ENCODE data around the gene GIT1. TPM values are rescaled to one million over a fixed set of nuclear protein-coding genes. Genes with fewer than 3 reads are reported as not detected.
A peak's percentile ranks its signal among the peaks of the same experiment; 100 is the strongest.

The GIT1 gene
- total RNA-seq, 1 donor from 2014 or later = 27.7 TPM

- DNase-seq (ENCODE audit: low read depth in 2 of 2) = no peak
Observed at GRCh38 chr17:29594519-29595090, 5.2 kb upstream of the GIT1 start.

DNA sequence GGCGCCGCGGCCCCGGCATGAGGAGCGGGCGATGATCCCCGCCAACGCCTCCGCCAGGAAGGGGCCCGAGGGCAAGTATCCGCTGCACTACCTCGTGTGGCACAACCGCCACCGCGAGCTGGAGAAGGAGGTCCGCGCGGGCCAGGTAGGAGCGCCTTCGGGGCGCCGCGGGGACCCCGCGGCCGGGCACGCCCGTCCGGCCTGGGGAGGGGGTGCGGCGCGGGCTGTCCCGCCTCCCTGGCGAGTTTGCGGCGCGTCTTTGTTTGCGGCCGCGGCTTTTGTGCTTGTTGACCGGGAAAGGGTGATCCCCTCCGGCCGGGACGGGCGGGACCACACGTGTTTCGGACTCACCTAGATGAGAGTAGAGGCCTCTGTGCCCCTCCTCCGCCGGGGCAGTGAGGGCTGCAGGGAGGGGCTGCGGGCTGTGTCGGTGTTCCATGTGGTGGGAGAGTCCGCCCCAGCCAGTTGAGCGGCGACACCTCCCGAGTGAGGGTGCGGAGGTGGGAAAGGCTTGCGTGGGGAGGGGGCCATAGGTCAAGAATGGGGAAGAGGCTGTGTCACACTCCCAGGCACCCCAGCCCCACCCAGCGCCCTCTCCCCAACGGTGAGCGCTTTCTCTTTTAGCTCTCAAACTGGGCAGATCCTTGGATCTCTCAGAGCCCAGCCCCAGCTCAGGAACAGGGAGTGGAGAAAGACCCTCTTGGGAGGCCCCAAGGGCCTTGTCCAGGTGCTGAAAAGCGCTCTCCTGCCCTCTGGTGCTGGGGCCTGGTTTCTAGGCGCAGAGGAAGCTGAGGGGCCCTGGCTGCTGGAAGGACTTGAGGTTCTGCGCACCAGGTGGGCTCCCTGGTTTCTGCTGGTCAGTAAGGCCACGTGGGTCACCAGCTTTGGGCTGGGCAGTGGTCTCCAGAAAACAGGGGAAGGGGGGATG is 4.4 kb upstream of the GIT1 start:
- peak in 1 of 2 donors; percentile 40 for DNase-seq (ENCODE audit: low read depth in 2 of 2)

DNA sequence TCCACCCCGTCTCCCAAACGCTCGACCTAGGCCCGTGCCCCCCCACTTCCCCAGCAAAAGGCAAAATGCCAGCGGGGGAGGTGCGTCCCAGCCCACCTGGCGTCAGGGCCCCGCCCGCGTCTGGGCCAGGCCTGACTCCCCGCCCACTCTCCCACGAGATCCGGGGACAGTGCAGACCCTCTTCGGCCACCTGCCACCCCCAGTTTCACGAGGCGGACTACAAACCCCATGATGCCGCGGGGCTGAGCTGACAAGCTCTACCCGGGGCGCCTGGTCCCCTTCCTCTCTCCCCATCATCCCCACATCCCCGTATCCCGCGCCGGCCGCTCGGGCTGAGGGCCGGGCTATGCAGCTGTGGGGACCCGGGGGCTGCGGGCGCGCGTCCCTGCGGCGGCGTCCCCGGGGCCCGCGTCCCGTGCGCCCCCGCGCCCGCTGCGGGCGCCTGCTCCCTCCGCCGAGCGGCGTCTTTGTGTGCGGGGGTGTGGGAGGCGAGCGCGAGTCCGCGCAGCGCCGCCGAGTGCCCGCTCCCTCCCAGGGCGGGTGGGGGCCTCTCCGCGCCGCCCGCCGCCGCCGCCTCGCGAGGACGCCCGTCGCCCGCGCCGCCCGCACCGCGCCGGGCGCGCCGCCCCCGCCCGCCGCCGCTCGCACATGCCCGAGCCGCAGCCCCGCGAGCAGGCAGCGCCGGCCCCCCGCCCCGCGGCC is 3.6 kb upstream of the GIT1 start, which contains the start of gene ANKRD13B:
TSS of gene ANKRD13B (plus strand) at position 283 of the 702 bp plus-strand sequence. CDS start 490 bp downstream, outside the sequence.
- peak in 1 of 2 donors; percentile 43 for DNase-seq (ENCODE audit: low read depth in 2 of 2)

- DNase-seq (ENCODE audit: low read depth in 2 of 2) = peak in 1 of 2 donors; percentile 89
Observed at GRCh38 chr17:29591737-29592608, 2.5 kb upstream of the GIT1 start.

GRCh38 chr17:29591146-29591736 is 1.8 kb upstream of the GIT1 start:
- peak in 1 of 2 donors; percentile 83 for DNase-seq (ENCODE audit: low read depth in 2 of 2)

- peak in 1 of 2 donors; percentile 31 for DNase-seq (ENCODE audit: low read depth in 2 of 2)
Observed at GRCh38 chr17:29590411-29591145, 1.1 kb upstream of the GIT1 start.

GRCh38 chr17:29588562-29589411 is 661 bp downstream of the GIT1 start:
- DNase-seq (ENCODE audit: low read depth in 2 of 2) = peak in 1 of 2 donors; percentile 34

GRCh38 chr17:29588017-29588561 is 1.4 kb downstream of the GIT1 start:
- DNase-seq (ENCODE audit: low read depth in 2 of 2) = peak in 1 of 2 donors; percentile 33

GRCh38 chr17:29587591-29587990 is 1.9 kb downstream of the GIT1 start:
- no peak for DNase-seq (ENCODE audit: low read depth in 2 of 2)

GRCh38 chr17:29586676-29587469 is 2.6 kb downstream of the GIT1 start:
- DNase-seq (ENCODE audit: low read depth in 2 of 2) = no peak

DNA sequence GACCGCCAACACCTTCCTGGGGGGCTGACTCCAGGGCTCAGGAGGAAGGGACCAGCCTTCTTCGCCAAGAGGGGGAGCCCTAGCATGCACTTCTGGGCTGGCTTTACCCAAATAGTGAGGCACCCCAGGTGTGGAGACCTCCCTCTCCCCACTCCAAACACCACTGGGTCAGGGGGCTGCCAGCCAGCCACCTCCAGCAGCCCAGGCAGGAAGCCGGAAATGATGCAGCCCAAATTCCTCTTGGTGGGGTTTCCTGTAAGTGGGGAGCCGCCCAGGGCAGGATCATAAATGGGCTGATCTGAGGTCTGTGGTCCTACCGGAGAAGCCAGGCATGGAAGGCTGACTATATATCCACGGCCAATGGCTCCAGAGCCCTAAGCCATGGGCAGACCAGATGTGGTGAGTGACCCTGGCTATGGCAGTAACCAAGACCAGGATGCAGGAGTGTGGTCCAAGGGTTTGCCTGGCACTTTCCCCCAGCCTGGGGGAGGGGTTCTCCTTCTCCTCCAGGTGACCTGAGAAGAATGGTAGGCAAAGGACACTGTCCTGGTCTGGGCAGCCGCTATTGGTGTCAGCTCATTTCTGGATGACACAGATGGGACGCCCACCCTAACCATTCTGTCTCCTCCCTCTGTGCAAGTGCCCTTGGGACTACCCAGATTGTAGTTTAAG is 4.2 kb downstream of the GIT1 start:
- peak; percentile 74 to 78 for DNase-seq (ENCODE audit: low read depth in 2 of 2)

DNA sequence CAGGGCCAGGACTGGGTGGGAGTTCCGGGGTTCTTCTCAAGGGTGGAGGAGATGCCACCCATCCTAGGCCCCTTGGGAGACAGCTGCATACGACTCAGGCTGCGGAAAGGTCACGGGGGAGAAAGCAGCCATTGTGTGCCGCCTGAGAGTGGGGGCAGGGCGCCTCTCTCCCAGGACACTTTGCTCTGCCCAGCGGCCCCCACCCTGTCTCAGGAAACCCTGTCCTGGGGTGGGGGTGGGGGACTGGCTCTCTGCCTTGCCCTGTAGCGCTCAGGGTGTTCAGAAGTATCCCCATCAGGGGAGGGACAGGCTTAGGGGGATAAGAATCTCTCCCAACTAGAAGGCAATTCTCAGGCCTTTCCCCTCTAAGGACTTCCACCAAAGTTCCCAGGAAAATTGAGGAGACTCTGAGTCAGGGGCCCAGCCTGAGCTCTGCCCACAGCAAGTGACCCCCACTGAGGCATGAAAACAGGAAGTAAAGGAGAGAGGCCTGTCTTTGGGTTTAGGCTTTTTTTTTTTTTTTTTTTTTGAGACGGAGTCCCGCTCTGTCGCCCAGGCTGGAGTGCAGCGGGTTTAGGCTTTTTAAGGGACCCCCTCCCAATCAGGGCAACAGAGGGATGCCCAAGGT is 4.9 kb downstream of the GIT1 start:
- DNase-seq (ENCODE audit: low read depth in 2 of 2) = peak in 1 of 2 donors; percentile 23

DNA sequence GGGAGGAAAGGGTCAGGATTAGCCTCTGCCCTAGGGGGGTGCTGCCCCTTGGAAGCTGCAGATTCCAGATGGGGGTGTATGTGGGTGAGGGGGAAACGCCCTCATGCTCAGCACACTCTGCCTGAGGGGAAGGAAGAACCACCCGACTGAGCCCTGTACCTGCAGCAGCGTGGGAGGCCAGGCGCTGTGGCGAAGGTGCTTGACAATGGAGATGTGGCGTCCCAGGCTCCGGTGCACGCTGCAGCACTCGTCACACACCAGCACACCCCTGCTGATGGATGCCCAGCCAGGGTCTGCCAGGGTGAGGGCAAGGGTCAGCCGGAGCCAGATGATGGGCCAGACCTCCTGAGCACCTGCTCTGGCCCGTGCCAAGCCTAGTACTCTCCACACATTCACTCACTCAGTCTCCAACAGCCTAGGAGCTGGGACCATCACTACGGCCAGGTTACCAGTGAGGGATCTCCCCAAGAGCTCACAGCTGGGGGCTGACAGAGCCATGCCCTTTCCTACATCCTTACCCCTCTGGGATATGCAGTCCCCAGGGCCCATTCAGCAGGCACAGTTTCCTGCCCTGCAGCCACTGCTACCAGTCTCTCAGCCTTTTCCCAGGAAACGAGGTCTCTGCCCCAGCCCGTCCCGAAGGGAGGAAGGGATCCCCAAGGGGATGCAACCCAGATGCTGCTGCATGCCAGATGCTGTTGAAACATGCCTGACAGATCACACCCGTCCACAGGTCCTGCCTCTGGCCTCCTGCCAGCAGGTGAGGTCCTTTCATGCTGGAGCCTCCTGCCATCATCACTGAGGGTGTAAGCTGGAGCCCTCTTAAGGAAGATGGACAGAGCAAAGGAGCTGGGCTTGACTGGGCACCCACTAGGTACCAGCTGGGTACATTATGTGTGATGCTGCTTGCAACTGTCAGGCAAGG is 5.9 kb downstream of the GIT1 start:
- DNase-seq (ENCODE audit: low read depth in 2 of 2) = no peak

DNA sequence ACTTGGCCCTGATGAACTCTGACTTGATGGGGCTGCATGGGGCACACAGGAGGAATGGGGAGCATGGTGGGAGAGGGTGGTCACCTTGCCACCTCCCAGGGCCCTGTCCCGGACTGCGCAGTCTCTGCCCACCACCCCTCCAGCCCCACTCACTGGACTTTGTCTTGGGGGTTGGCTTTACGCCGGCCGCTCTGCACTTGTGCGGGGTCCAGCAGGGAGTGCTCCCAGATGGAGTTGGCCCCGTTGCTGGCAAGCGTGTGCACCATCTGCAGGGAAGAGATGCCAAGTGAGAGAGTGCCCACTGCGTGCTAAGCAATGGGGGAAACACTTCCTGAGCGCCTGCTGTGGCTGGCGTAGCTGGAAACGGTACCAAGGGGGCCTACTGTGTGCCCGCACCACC is 6.7 kb downstream of the GIT1 start:
- no peak for DNase-seq (ENCODE audit: low read depth in 2 of 2)

DNA sequence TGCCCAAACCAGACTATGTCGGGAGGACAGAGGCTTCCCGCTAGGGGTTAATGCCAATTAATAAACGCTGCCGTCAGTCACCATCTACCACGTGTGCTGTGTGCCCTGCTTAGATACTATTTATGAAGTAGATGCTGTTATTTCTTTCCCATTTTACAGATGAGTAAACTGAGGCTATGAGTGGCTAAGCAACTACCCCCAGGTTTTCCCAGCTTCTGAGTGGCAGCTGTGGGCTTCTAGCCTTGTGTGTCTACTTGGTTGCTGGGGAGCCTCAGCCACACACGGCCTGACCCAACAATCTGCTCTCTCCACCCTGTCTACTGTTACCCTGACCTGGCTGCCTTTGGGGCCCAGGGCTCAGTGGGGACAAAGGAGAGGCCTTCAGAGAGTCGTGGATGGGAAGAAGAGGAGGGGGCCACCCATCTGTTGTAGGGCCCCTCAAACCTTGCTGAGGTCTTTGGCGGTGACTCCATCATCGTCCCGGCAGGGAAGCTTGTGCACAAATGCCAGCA is 7.1 kb downstream of the GIT1 start:
- DNase-seq (ENCODE audit: low read depth in 2 of 2) = no peak

Measured in dermis microvascular lymphatic vessel endothelial cell (primary cell).